NCI-H1105 treated with DMSO at 0.1 percent for 48 hours (cell line): ENCODE measurements around the gene PIP4P1.
"Not testable (repeated sequence)": the region's sequence is repeated elsewhere in the genome, so short reads cannot be mapped to it uniquely, and the experiment has no call there.

Experiments
- DNase-seq: peaks from one replicate; lab custom pipeline; 2025; lab: John Stamatoyannopoulos, UW

PIP4P1 gene

GRCh38 chr14:20461225-20462141 lies at the start of gene PIP4P1:
PIP4P1 (minus strand) TSS chr14:20461434; CDS start chr14:20461325, 109 bp downstream.
- peak; percentile 100 for DNase-seq

GRCh38 chr14:20508367-20508766 lies 47.1 kb upstream of the PIP4P1 start:
- DNase-seq: no peak

GRCh38 chr14:20507537-20507936 lies 46.3 kb upstream of the PIP4P1 start:
- not testable (repeated sequence) for DNase-seq

- not testable (repeated sequence) for DNase-seq
Observed at GRCh38 chr14:20506752-20507151, 45.5 kb upstream of the PIP4P1 start.

GRCh38 chr14:20506276-20506675 lies 45.0 kb upstream of the PIP4P1 start:
- DNase-seq: not testable (repeated sequence)

GRCh38 chr14:20503898-20504297 lies 42.7 kb upstream of the PIP4P1 start:
- no peak for DNase-seq

- no peak for DNase-seq
Observed at GRCh38 chr14:20501346-20501745, 40.1 kb upstream of the PIP4P1 start.

GRCh38 chr14:20499881-20500280 lies 38.6 kb upstream of the PIP4P1 start:
- DNase-seq: no peak

- DNase-seq: no peak
Observed at GRCh38 chr14:20499108-20499507, 37.9 kb upstream of the PIP4P1 start.

- DNase-seq: no peak
Observed at GRCh38 chr14:20498622-20499021, 37.4 kb upstream of the PIP4P1 start.

GRCh38 chr14:20494935-20495766 lies 33.9 kb upstream of the PIP4P1 start:
- DNase-seq: no peak

- DNase-seq: no peak
Observed at GRCh38 chr14:20493634-20494033, 32.4 kb upstream of the PIP4P1 start.

GRCh38 chr14:20492486-20492885 lies 31.3 kb upstream of the PIP4P1 start:
- no peak for DNase-seq

- no peak for DNase-seq
Observed at GRCh38 chr14:20490563-20490962, 29.3 kb upstream of the PIP4P1 start.

GRCh38 chr14:20489093-20489994 lies 28.1 kb upstream of the PIP4P1 start:
- DNase-seq: no peak

- no peak for DNase-seq
Observed at GRCh38 chr14:20487396-20487725, 26.1 kb upstream of the PIP4P1 start.

GRCh38 chr14:20486684-20487395 lies 25.6 kb upstream of the PIP4P1 start:
- no peak for DNase-seq

- DNase-seq: no peak
Observed at GRCh38 chr14:20485900-20486299, 24.7 kb upstream of the PIP4P1 start.

- DNase-seq: no peak
Observed at GRCh38 chr14:20482382-20482781, 21.1 kb upstream of the PIP4P1 start.

- no peak for DNase-seq
Observed at GRCh38 chr14:20478894-20479293, 17.7 kb upstream of the PIP4P1 start.

- peak; percentile 46 for DNase-seq
Observed at GRCh38 chr14:20477211-20477876, 16.1 kb upstream of the PIP4P1 start.
